CD4-positive, alpha-beta memory T cell (primary cell): ENCODE measurements around the gene ISM1. TPM values are rescaled to one million over a fixed set of nuclear protein-coding genes. Genes with fewer than 3 reads are reported as not detected.

Source experiments
- CTCF ChIA-PET: fragments of 350-600 bp; sonication (Branson Sonifier 250); formaldehyde crosslinking; loops from one replicate; lab custom pipeline; 2021; ENCODE audit warnings: inconsistent platforms; ENCODE audit not compliant: partially characterized antibody; lab: Charles Lee
- POLR2A ChIA-PET: fragments of 350-600 bp; sonication (Branson Sonifier 250); formaldehyde crosslinking; loops from one replicate; lab custom pipeline; 2021; ENCODE audit not compliant: partially characterized antibody; lab: Charles Lee
- DNase-seq, 5 donors: peaks; one replicate each; pipeline versions ENCODE4 v3.0.0 to v3.0.0-alpha.2; 2020 to 2022; ENCODE audit warnings: mixed read lengths in 1 of 5
- H3K27ac ChIP-seq: one replicate; pipeline ENCODE4 v1.7.0; 2013; ENCODE audit warnings: low read depth, low read length
- H3K27me3 ChIP-seq: 2 replicates; pipeline ENCODE4 v1.7.0; 2013; ENCODE audit warnings: mild to moderate bottlenecking, low read length, moderate library complexity; ENCODE audit not compliant: insufficient read depth
- H3K36me3 ChIP-seq: 2 replicates; pipeline ENCODE4 v1.7.0; 2013; ENCODE audit warnings: mild to moderate bottlenecking, low read length, moderate library complexity; ENCODE audit not compliant: insufficient read depth
- H3K4me1 ChIP-seq: 2 replicates; pipeline ENCODE4 v1.7.0; 2013; ENCODE audit warnings: mild to moderate bottlenecking, low read length, moderate library complexity; ENCODE audit not compliant: insufficient read depth
- H3K4me3 ChIP-seq, 2 donors: one replicate each; pipeline ENCODE4 v1.7.0; 2013; ENCODE audit warnings: low read length in 2 of 2, mild to moderate bottlenecking in 1 of 2
- H3K9me3 ChIP-seq, 2 donors: one replicate each; pipeline ENCODE4 v1.7.0; 2013; ENCODE audit warnings: low read length in 2 of 2, control low read depth in 1 of 2; ENCODE audit not compliant: control insufficient read depth in 1 of 2
- H3K27ac Mint-ChIP-seq, 7 donors: one replicate each; pipeline ENCODE4 v1.8.0; 2020 to 2021; ENCODE audit warnings: mixed read lengths in 7 of 7, mild to moderate bottlenecking in 6 of 7, inconsistent platforms in 3 of 7, moderate library complexity in 3 of 7
- H3K27me3 Mint-ChIP-seq, 2 donors: one replicate each; pipeline ENCODE4 v1.8.0; 2020 to 2021; ENCODE audit warnings: mixed read lengths in 2 of 2
- H3K36me3 Mint-ChIP-seq, 2 donors: one replicate each; pipeline ENCODE4 v1.8.0; 2020 to 2021; ENCODE audit warnings: mixed read lengths in 2 of 2, inconsistent platforms in 1 of 2, mild to moderate bottlenecking in 1 of 2
- H3K4me1 Mint-ChIP-seq, 4 donors: one replicate each; pipeline ENCODE4 v1.8.0; 2020 to 2021; ENCODE audit warnings: mixed read lengths in 4 of 4, mild to moderate bottlenecking in 1 of 4
- H3K4me3 Mint-ChIP-seq, 8 donors: one replicate each; pipeline ENCODE4 v1.8.0; 2020 to 2021; ENCODE audit warnings: mixed read lengths in 8 of 8, mild to moderate bottlenecking in 7 of 8, moderate library complexity in 6 of 8, inconsistent platforms in 3 of 8
- H3K9me3 Mint-ChIP-seq, 8 donors: one replicate each; pipeline ENCODE4 v1.8.0; 2020 to 2021; ENCODE audit warnings: mixed read lengths in 8 of 8, mild to moderate bottlenecking in 5 of 8, inconsistent platforms in 3 of 8, moderate library complexity in 1 of 8
- intact Hi-C: fragments of 100-400 bp; cut with micrococcal nuclease; formaldehyde crosslinking; loops from one replicate; pipeline ENCODE4 v1.15.1; 2023
- polyA plus RNA-seq, 2 donors: library from polyadenylated mRNA; unstranded; fragments of 300-500 nt; fragmentation: Illumina TruSeq; gene quantifications; one replicate each; pipeline ENCODE4 v1.2.3, GENCODE V29; 2021
- total RNA-seq, 2 experiments: library from RNA; stranded (reverse); gene quantifications; one replicate each; pipeline ENCODE4 v1.2.3, GENCODE V29; 2021

The ISM1 gene
- total and polyA plus RNA-seq, 4 experiments from 2014 or later = 2.5 to 7.7 (median 4.0) TPM

DNA sequence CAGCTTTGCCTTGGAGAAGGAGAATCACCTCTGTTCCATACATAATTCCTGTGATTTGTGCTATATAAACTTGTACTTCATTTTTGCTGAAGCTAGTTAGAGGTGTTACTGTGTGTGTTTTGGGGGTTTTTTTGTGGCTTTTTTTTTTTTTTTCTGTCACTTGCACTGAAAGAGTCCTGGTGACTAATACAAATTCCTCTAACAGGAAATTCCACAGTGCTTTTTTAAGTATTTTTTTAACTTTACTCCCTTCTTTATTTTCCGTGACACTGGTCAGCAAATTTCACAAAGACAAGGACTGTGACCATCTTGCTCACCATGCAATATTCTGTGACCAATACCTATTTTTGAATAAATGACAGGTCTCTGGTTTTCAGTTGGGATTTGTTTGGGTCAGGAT, 110.5 kb downstream of the ISM1 start:
- DNase-seq = no peak
- no peaks in the 10 kb centered on the region for H3K36me3 Mint-ChIP-seq
- H3K4me3 ChIP-seq = no peak overlapping the region
- no peaks in the 10 kb centered on the region for H3K27me3 ChIP-seq
- H3K27ac ChIP-seq = no peak overlapping the region
- H3K27ac Mint-ChIP-seq = no peak overlapping the region
- peaks cover 0 to 10% (median 2%) of the 10 kb centered on the region in 8 donors for H3K9me3 Mint-ChIP-seq
- intact Hi-C loops = no loop called here
- no peaks in the 10 kb centered on the region for H3K4me1 ChIP-seq
- ChIA-PET POLR2A (no interaction called here), CTCF (no interaction called here)
- no peaks in the 10 kb centered on the region for H3K36me3 ChIP-seq
- peaks cover 0 to 3% of the 10 kb centered on the region in 2 donors for H3K27me3 Mint-ChIP-seq
- H3K9me3 ChIP-seq = no peaks in the 10 kb centered on the region
- no peaks in the 10 kb centered on the region for H3K4me1 Mint-ChIP-seq
- no peak overlapping the region for H3K4me3 Mint-ChIP-seq

GRCh38 chr20:13333036-13333435, 112.0 kb downstream of the ISM1 start:
- Mint-ChIP-seq H3K4me1 (no peaks in the 10 kb centered on the region), H3K27ac (no peak overlapping the region), H3K36me3 (no peaks in the 10 kb centered on the region), H3K4me3 (no peak overlapping the region), H3K27me3 (peaks cover 0 to 2% of the 10 kb centered on the region in 2 donors), H3K9me3 (peaks cover 0 to 5% (median 0%) of the 10 kb centered on the region in 8 donors)
- no peaks in the 10 kb centered on the region for H3K9me3 ChIP-seq
- H3K27me3 ChIP-seq = no peaks in the 10 kb centered on the region
- POLR2A ChIA-PET = no interaction called here
- no peaks in the 10 kb centered on the region for H3K4me1 ChIP-seq
- H3K4me3 ChIP-seq = no peak overlapping the region
- CTCF ChIA-PET = no interaction called here
- intact Hi-C loops = no loop called here
- no peak for DNase-seq
- H3K27ac ChIP-seq = no peak overlapping the region
- H3K36me3 ChIP-seq = no peaks in the 10 kb centered on the region

- peaks cover 0 to 5% (median under 1%) of the 10 kb centered on the region in 8 donors for H3K9me3 Mint-ChIP-seq
- intact Hi-C loops = no loop called here
- H3K27me3 Mint-ChIP-seq = peaks cover 0 to 2% of the 10 kb centered on the region in 2 donors
Measured at GRCh38 chr20:13333793-13334192, 112.7 kb downstream of the ISM1 start.

DNA sequence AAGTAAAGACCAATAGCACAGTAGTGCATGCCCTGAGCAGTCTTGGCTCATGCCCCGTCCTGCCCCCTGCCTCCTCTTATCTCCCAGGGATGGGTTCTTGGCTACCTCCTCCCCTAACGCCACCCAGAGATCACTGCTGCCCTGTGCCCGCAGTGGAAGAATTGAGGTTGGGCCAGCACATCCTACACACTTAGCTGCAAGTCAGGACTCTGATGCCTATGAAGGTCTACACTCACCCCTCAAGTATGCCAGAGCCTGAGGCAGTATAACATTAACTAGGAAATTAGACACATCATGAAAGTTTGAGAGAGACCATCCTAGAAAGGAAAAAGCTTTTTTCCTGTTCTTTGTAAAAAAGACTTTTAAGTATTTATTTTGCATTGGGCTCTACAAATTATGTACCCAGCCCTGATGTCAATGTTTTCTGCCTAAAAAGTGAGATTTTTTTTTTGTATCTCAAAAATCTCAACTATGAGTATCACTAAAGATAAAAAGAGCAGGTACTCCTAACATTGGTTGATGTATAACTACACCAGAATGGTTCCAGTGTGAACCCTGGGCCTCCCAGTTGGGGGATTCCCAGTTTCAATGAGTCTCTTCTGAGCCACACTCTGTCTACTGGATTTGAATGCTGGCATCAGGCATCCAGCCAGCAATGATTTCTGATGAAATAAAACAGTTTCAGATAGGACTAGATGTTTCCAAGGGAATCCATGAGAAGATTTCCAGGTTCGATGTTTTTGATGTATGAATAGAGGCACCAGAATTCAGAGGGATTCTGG, 115.4 kb downstream of the ISM1 start:
- H3K36me3 Mint-ChIP-seq = no peaks in the 10 kb centered on the region
- no peak overlapping the region for H3K4me3 Mint-ChIP-seq
- no peaks in the 10 kb centered on the region for H3K27me3 ChIP-seq
- H3K27ac Mint-ChIP-seq = no peak overlapping the region
- no peaks in the 10 kb centered on the region for H3K4me1 Mint-ChIP-seq
- H3K27ac ChIP-seq = no peak overlapping the region
- no peaks in the 10 kb centered on the region for H3K9me3 ChIP-seq
- peaks cover 0 to 3% (median under 1%) of the 10 kb centered on the region in 8 donors for H3K9me3 Mint-ChIP-seq
- CTCF ChIA-PET = no interaction called here
- H3K4me3 ChIP-seq = no peak overlapping the region
- DNase-seq = no peak
- POLR2A ChIA-PET = no interaction called here
- no peaks in the 10 kb centered on the region for H3K36me3 ChIP-seq
- peaks cover 0 to 2% of the 10 kb centered on the region in 2 donors for H3K27me3 Mint-ChIP-seq
- no peaks in the 10 kb centered on the region for H3K4me1 ChIP-seq
- intact Hi-C loops = no loop called here

More at GRCh38 chr20:13333793-13334192, 112.7 kb downstream of the ISM1 start:
- no peak for DNase-seq
- Histone ChIP-seq H3K4me3 (no peak overlapping the region), H3K27me3 (no peaks in the 10 kb centered on the region), H3K4me1 (no peaks in the 10 kb centered on the region), H3K36me3 (no peaks in the 10 kb centered on the region), H3K27ac (no peak overlapping the region), H3K9me3 (no peaks in the 10 kb centered on the region)
- Mint-ChIP-seq H3K4me1 (no peaks in the 10 kb centered on the region), H3K27ac (no peak overlapping the region), H3K4me3 (no peak overlapping the region), H3K36me3 (no peaks in the 10 kb centered on the region)
- ChIA-PET POLR2A (no interaction called here), CTCF (no interaction called here)

GRCh38 chr20:13337090-13337784, 116.2 kb downstream of the ISM1 start:
- H3K36me3 Mint-ChIP-seq = no peaks in the 10 kb centered on the region
- H3K9me3 ChIP-seq = no peaks in the 10 kb centered on the region
- H3K27ac Mint-ChIP-seq = no peak overlapping the region
- no peaks in the 10 kb centered on the region for H3K36me3 ChIP-seq
- H3K27me3 ChIP-seq = no peaks in the 10 kb centered on the region
- no peak overlapping the region for H3K4me3 Mint-ChIP-seq
- H3K27me3 Mint-ChIP-seq = peaks cover 0 to 2% of the 10 kb centered on the region in 2 donors
- ChIA-PET CTCF (no interaction called here), POLR2A (no interaction called here)
- H3K27ac ChIP-seq = no peak overlapping the region
- no peak overlapping the region for H3K4me3 ChIP-seq
- no peaks in the 10 kb centered on the region for H3K4me1 Mint-ChIP-seq
- intact Hi-C loops = no loop called here
- DNase-seq = no peak
- peaks cover 0 to 3% (median under 1%) of the 10 kb centered on the region in 8 donors for H3K9me3 Mint-ChIP-seq
- H3K4me1 ChIP-seq = no peaks in the 10 kb centered on the region

DNA sequence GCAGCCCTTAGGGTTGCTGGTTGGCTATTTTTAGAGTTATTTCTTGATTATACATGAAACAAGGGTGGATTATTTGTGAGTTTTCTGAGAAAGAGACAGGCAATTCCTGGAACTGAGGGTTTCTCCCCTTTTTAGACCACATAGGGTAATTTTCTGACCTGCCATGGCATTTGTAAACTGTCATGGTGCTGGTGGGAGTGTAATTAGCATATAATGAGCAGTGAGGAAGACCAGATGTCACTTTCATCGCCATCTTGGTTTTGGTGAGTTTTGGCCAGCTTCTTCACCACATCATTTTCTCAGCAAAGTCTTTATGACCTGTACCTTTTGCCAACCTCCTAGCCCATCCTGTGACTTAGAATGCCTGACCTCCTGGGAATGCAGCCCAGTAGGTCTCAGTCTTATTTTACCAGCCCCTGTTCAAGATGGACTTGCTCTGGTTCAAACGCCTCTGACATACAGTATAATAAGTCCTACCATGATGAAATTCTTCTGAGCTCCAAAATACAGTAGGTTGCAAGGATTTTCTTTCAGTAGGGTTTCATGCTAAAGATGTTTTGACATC, 117.1 kb downstream of the ISM1 start:
- no peaks in the 10 kb centered on the region for H3K9me3 ChIP-seq
- H3K36me3 ChIP-seq = no peaks in the 10 kb centered on the region
- no peak overlapping the region for H3K27ac Mint-ChIP-seq
- H3K27me3 ChIP-seq = no peaks in the 10 kb centered on the region
- H3K27me3 Mint-ChIP-seq = peaks cover 0 to 2% of the 10 kb centered on the region in 2 donors
- DNase-seq = no peak
- H3K27ac ChIP-seq = no peak overlapping the region
- no peaks in the 10 kb centered on the region for H3K36me3 Mint-ChIP-seq
- ChIA-PET CTCF (no interaction called here), POLR2A (no interaction called here)
- no peaks in the 10 kb centered on the region for H3K4me1 Mint-ChIP-seq
- intact Hi-C loops = no loop called here
- peaks cover 0 to 3% (median under 1%) of the 10 kb centered on the region in 8 donors for H3K9me3 Mint-ChIP-seq
- no peaks in the 10 kb centered on the region for H3K4me1 ChIP-seq
- H3K4me3 ChIP-seq = no peak overlapping the region
- no peak overlapping the region for H3K4me3 Mint-ChIP-seq

DNA sequence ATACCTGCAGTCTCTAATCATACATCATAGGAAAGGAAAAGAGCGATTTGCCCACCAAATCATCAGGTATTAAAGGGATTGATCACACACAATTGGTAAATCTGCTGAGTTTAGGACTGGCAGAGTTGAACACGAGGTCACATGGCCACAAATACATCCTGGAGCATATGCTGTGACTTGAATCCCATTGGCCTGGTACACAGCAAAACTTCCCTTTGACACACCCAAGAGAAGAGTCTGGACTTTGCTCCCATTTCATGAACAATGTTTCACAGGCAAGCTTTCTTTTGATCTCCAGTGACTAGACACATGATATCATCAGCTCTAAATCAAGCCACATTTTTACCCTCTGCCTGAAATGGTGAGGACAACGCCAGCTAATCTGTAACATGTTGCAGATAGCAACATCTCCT, 117.9 kb downstream of the ISM1 start:
- ChIA-PET POLR2A (no interaction called here), CTCF (no interaction called here)
- Mint-ChIP-seq H3K9me3 (peaks cover 0 to 3% (median 2%) of the 10 kb centered on the region in 8 donors), H3K27me3 (peaks cover 0 to 2% of the 10 kb centered on the region in 2 donors), H3K36me3 (no peaks in the 10 kb centered on the region), H3K4me1 (no peaks in the 10 kb centered on the region), H3K27ac (no peak overlapping the region), H3K4me3 (no peak overlapping the region)
- no peak overlapping the region for H3K27ac ChIP-seq
- DNase-seq = no peak
- H3K36me3 ChIP-seq = no peaks in the 10 kb centered on the region
- no peaks in the 10 kb centered on the region for H3K4me1 ChIP-seq
- H3K9me3 ChIP-seq = no peaks in the 10 kb centered on the region
- no peak overlapping the region for H3K4me3 ChIP-seq
- H3K27me3 ChIP-seq = no peaks in the 10 kb centered on the region
- intact Hi-C loops = no loop called here
